COR-L47 (cell line): ENCODE results near the gene SLC35A4.

Experiments used
- DNase-seq: peaks from one replicate; lab custom pipeline; 2025; lab: John Stamatoyannopoulos, UW

Gene SLC35A4, protein sequence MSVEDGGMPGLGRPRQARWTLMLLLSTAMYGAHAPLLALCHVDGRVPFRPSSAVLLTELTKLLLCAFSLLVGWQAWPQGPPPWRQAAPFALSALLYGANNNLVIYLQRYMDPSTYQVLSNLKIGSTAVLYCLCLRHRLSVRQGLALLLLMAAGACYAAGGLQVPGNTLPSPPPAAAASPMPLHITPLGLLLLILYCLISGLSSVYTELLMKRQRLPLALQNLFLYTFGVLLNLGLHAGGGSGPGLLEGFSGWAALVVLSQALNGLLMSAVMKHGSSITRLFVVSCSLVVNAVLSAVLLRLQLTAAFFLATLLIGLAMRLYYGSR

DNA sequence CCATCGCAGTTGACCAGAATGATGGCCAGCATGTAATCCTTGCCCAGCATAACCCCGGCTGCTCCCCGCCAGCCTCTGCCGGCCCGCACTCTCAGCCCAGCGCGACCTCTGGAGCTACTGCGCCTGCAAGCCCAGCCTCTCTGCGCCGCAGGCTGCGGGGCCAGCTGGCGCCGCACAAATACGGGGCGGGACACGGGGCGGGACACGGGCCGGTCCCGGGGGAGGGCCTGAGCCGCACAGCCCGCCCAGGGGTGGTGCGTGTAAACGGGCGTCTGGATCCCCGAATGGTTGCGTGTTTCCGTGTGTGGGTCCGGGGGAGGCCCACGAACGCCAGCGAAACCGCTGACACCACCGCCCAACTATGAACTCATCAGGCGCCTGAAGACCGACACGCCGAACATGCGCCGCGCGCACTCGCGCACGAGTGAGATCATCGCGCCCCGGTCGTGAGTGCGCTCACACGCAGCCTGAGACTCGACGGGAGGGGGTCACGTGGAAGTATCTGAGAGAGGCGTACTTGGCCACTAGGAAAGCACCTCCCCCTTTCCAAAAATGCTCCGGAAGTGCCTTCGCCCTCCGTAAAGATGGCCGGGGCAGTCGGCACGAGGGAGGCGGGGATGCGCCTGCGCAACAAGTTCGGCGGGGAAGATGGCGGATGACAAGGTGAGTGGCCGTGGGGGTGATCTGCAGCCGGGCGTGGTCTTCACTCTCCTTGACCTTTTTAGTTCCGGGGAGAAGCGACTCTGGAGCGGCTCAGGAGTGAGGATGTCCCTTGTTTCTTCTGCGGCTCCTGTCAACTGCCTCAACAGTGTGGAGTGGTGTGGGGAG lies at the start of gene SLC35A4, which contains the start of gene APBB3:
Gene SLC35A4 (plus strand): TSS at position 633 of the 828 bp plus-strand sequence. CDS start 2,342 bp downstream, outside the sequence.
Gene APBB3 (minus strand): TSS at position 403 of the 828 bp plus-strand sequence. CDS start 353 bp downstream, at position 50.
- peak; percentile 99 for DNase-seq

DNA sequence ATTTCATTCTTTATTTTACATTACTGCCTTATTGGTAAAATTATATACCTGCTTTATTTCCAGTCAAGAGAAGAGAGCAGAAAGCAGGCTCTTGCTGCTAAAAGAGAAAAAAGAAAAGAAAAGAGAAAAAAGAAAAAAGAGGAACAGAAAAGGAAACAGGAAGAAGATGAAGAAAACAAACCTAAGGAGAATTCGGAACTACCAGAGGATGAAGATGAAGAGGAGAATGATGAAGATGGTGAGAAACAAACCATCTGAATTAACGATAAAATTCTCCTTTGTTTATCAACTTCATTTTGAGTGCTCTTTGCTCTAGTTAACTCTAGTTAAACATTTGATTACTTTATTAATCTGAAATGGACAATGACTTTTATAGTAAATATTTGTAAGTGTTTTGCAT lies 40.6 kb upstream of the SLC35A4 start:
- no peak for DNase-seq

DNA sequence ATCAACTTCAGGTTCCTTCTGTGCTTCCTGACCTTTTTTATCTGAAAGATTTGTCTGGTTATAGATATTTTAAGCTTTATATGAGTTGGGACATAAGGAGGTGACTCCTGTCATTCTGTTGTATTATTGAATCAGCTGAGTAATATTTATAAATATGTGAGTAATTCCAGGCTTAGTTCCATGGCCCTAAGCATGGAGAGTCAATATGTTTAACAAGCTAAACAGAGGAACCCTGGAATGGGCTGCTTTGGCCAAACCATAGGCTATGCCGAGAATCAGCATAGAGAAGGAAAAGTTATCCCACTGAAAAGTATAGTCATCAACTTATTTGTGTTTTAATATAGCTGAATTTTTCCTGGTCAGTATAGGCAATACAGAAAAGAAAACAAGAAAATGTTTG lies 24.4 kb upstream of the SLC35A4 start:
- no peak for DNase-seq

DNA sequence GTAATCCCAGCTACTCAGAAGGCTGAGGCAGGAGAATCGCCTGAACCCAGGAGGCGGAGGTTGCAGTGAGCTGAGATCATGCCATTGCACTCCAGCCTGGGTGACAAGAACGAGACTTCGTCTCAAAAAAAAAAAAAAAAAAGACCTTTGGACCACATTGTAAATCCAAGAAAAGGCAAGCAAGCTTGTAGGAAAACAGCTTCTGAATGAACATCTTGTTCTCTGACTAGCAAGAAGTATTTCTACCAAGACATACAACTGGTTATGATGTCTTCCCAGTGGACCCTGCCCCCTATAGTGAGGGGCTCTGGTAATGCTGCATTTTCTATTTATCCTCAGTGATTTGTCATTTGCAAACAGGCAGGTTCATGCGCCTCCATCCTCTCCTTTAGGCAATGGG lies 21.7 kb upstream of the SLC35A4 start:
- no peak for DNase-seq

DNA sequence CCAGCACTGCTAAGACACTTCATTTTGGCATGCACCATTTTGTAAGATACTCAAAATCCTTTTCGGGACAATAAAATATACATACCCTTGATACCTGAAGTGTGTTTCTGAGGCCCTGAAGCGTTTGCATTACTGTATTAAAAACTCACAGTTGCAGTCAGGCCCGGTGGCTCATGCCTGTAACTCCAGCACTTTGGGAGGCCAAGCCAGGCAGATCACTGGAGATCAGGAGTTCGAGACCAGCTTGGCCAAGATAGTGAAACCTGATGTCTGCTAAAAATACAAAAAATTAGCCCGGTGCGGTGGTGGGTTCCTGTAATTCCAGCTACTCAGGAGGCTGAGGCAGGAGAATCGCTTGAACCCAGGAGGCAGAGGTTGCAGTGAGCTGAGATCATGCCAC lies 19.6 kb upstream of the SLC35A4 start:
- DNase-seq = no peak

DNA sequence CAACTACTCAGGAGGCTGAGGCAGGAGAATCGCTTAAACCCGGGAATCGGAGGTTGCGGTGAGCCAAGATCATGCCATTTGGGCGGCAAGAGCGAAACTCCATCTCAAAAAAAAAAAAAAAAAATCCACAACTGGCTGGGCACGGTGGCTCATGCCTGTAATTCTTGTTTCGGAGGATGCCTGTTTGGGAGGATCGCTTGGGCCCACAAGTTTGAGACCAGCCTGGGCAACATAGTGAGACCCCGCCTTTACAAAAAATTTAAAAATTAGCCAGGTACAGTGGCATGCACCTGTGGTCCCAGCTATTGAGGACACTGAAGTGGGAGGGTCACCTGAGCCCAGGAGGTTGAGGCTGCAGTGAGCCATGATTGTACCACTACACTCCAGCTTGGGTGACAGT lies 19.0 kb upstream of the SLC35A4 start:
- DNase-seq = no peak

DNA sequence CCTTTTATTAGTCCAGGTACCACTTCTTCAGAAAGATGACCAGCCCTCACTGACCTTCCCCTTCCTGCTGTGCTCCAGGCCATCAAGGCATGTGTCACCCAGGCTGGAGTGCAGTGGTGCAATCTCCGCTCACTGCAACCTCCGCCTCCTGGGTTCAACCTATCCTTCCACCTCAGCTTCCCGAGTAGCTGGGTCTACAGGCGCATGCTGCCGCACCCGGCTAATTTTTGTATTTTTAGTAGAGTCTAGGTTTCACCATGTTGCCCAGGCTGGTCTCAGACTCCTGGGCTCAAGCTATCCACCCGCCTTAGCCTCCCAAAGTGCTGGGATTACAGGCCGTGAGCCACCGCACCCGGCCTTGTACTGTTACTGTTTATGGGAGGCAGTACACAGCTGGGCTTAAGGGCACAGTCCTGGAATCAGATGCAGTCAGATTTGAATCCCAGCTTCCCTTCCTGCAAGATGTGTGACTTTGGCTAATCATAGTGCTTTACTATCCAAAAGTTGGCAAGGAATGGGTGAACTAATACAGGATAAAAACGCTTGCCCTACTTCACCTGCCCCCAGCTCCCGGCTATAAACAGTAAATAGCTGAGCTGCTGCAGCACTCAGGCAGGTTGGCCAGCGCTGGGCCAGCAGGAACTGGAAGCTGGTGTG lies 17.6 kb upstream of the SLC35A4 start:
- DNase-seq = no peak

DNA sequence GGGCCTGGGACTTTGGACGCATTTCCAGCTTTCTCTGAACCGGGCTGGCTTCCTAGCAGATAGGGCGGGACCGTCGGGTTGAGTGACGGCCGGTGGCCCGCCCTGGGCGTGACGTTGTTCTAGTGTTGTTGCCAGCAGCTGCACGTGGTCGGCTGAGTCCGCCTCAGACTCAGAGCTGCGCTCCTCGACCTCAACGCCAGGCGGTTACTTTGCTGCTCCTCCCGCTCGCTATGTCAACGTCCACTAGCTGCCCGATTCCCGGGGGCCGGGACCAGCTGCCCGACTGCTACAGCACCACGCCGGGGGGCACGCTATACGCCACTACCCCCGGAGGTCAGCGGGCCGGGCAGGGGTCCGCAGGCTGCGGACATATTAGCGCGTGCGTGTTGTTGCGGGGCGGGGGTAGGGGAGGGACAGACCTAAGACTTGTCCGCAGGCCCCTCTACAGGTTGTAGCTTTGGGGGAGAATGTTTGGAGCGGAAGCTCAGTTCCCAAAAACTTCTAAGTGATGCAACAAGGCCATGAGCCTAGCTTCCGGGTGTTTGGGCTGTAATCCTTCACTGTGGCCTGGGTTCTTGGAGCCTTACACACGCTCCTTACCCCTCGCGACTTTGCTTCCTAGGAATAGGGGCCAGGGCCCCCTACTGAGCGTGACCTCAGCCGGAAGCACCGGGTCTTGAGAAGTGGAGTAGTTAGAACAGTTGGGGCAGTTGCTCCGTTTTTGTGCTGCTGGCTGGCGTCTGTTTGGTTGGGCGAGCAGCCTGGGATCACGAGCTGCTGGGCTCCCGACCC lies 16.9 kb upstream of the SLC35A4 start, which contains the start of gene EIF4EBP3:
Gene EIF4EBP3 (plus strand): TSS at position 155 of the 792 bp plus-strand sequence. CDS start 76 bp downstream, at position 231.
- DNase-seq = peak; percentile 90

DNA sequence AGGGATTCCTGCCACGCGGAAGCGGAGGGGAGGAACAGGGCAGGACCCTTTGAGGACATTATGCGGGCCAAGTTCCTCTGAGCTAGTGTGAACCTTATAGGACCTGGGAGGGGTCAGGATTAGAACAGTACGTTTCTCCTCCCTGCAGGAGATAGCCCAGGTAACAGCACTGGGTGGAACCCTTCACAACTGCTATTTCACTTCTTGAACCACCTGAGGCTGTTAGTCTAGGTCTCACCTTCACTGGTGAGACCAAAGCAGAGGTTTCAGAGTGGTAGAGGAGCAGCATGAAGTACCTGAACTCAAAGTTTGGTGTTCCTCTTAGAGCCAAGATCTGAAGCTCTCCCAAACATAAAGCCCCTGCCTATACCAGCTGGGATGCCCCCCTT lies 16.3 kb upstream of the SLC35A4 start:
- DNase-seq = no peak

DNA sequence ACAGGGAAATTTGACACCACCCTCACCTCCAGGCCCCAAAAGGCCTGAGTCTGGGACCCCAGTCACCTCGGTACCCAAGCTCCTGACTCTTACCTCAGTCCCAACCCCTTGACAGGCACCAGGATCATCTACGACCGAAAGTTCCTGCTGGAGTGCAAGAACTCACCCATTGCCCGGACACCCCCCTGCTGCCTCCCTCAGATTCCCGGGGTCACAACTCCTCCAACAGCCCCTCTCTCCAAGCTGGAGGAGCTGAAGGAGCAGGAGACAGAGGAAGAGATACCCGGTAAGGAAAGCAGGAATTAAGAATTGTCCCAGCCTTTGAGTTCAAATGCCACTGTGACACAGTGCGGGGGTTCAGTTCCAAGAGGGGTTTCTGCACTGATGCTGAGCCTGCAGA lies 15.8 kb upstream of the SLC35A4 start:
- DNase-seq = no peak

DNA sequence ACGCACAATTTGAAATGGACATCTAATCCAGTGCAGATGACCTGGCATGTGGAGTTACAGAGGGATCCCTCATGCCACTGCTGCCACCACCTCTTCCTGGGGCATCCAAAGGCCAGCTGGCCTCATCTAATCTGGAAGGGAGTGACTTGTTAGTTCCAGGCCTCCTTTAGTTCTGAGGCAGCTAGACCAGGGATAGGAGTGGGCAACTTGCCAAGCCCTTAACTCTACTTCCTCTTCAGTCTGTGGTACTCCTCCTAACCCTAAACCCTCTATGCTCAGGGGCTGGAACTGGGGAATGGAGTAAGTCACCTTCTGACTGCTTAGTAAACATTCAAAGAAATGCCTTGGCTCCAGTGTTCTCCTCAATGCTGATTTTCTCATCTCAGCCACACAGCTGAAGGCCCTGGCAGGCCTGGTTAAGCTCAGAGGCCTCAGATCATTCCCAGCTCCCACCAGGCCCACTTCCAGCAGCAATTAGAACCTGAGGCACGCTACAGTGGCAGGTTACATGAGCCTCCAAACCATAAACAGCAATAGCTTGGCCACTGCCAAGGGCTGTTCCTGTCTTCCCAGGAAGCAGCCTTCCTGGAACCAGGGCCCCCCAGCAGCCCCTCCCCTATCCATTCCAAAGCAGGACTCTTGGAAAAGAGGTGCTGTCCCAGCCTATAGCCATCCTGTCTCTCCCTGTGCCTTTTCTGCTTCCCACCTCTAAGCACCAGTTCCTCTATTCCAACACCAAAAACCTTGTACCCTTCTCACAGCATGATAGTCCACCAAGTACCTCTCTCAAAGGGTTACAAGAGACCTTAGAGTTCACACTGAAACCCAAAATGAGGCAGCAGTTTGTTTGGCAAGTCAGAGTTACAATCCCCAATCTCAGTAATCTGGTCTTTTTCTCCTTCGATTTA lies 15.1 kb upstream of the SLC35A4 start:
- no peak for DNase-seq

DNA sequence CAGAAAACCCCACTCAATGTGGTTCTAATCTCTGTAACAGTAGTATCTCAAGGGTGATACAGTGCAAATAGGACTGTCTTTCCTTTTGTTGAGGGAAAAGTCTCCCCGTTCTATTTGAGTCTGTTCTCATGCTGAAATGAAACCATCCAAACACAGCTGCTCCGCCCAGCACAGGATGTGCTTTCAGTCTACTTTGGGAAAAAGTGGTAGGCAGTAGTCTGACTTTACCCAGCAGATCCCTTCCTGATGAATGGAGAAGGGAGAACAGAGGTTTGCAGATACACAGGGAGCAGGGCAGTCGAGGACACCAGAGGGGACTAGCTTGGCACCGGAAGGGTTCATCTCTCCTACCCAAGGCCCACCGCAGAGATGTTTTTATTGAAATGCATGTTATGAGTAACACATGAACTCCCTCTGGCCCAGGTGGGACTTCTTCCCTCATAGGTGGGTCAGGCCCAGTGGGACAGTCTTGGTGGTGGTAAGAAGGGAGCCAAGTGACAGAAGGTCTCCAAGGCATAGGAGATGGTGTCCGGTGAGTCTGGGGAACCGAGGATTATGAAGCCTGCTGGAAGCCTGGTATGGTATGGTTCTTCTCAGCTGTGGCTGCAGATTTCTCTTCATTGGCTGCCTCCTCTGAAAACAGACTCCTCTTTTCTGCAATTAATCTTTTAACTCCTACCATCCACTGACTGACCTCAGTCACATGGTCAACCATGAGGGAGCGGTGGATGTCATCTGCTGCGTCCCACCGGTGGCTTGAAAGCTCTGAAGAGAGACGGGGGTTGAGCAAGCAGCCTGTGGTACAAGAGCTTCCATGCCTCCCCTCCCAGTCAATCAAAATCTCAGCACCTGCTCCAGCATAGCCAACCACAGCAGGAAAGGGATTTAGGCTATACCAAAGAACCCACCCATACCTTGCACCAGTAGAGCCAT lies 14.2 kb upstream of the SLC35A4 start:
- no peak for DNase-seq

DNA sequence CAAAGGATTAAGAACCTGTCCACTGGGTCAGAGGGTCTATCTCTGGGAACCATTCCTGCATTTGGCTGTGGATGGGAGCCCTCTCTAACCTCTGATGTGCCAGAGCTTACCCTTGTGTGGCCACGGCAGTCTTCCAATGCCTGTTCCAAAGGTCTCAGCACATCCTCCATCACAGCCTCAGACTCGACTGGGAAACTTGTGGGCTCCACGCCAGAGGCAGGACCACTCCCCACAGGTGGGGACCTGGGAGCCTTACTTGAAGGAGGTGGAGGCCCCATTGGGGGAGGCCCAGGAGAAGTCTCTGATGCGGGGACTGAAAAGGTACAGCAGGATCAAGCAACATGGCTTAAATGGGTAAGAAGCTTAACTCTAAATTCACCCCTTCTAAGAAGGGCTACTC lies 12.8 kb upstream of the SLC35A4 start:
- no peak for DNase-seq

DNA sequence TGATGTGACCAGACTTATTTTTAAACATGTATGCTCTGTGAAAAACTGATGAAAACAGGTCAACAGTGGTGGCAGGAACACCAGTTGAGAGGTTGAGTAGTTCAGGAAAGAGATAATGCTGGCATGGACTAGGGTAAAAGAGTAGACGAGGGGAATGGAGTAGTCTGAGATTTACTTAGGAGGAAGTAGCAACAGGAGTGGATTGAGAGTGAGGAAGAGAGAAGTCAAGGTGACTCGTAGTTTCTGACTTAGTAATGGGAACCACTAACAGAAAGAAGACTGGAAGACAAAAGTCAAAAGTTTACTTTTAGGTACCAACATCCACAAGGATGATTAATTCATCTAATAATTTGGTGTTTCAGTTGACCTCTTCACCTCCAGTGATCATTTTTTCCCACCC lies 11.0 kb upstream of the SLC35A4 start:
- DNase-seq = no peak

DNA sequence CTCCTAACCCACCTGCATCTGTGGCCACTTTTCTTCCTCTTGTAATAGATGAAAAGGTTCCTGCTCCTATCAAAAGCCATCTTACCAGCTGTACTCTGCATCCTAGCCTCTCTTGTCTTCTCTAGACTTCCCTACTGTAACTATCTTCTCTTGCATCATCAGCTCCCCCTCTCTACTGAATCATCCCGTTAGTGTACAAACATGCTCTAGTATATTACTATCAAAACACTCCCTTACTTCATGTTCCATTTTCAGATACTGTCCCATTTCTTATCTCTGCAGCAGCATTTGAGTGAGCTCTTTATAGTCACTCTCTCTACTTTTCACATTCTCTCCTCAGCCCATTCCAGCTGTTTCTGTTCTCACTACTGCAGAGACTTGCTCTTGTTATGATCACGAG lies 10.2 kb upstream of the SLC35A4 start:
- DNase-seq = no peak

DNA sequence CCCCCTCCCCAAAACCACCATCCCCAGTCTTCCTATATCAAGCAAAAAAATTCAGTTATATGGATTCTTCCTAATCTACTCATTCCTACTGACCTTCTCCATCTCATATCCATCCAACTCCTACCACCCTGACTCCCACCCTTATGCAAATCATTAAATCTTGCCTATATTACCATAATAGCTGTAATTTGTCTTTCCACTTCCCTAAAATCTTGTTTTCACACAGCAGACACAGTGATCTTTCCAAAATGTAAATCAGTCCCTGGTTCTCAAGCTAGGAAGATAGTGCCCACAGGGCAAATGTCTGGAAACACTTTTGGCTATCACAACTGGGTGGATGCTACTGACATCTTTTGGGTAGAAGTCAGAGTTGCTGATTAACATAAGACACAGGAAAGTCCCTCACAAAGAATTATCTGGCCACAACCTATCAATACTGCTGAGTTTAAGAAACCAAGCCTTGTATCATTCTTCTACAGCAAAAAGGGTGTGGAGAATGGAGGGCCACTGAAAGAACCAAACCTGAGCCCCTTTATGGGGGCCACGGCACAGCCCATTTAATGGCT lies 8.8 kb upstream of the SLC35A4 start:
- DNase-seq = no peak

DNA sequence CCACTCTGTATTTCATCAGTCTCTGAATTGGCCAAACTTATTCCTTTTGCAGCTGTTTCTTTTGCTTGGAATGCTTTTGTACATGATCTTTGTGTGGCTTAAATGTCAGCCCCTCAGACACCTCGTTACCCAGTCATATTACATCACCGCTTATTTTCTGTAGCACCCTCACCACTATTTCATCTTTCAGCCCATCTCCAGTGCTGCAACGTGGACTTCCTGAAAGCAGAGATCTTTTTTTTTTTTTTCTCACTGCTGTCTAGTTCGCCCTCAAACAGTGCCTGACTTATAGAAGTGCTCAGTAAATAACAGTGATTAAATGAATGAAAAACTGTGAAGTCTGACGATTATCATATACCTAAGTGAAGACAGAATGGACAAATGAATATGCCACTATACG lies 8.2 kb upstream of the SLC35A4 start:
- DNase-seq = no peak

DNA sequence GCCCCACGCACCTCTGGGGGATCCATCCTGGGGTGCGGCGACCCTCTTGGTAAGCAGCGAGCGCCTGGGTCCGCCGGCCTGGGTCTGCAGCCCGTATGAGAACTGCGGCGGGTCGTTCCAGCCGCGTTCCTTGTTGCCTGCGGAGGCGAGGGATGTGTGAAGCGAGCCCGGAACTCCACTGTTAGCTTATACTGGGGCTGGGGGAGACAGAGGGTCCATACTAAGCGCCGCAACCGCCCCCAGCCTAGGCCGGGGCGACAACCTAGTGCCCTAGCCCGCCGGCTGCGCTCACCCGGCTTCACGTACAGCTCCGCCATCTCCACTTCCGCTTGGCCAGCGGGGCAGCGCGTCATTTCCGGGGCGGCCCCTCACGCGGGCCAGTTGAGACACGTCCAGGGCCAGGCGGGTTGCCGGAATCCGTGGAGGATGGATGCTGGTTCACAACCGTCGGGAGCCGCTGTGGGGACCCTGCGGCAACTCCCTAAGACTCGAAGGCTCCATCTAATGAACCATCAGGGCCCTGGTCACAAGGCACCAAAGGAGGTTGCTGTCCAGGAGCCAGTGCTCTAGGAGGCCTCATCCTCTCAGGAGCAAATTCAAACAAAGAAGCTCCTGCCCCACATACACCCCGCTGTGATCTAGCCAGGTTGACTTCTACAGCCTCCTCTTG lies 7.4 kb upstream of the SLC35A4 start, which contains the start of gene SRA1:
Gene SRA1 (minus strand): TSS at position 338 of the 670 bp plus-strand sequence. CDS start 21 bp downstream, at position 317.
- peak; percentile 91 for DNase-seq

DNA sequence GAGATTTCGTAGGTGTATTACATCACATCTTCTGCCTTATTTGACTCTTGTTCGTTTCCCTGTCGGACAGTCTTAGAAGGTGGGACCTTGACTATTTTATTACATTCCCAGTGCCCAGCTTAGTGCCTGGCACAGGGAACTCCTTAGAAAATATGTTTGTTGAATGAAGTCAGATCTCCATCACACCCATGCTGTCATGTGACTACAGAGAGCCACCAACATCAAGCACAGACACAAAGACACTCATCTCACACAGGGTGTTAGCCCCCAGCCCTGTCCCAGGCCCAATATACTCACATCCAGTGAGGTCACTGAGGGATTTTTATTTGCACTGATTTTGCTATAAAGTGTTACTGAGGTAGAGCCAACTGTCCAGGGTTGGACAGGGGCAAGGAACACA lies 6.7 kb upstream of the SLC35A4 start:
- no peak for DNase-seq
